NCI-H2227 treated with DMSO at 0.1 percent for 48 hours (cell line): ENCODE results near the gene MTMR4.
"Not testable (repeated sequence)": the region's sequence is repeated elsewhere in the genome, so short reads cannot be mapped to it uniquely, and the experiment has no call there.

Experiments used
- DNase-seq: peaks from one replicate; lab custom pipeline; 2025; lab: John Stamatoyannopoulos, UW

The MTMR4 gene

DNA sequence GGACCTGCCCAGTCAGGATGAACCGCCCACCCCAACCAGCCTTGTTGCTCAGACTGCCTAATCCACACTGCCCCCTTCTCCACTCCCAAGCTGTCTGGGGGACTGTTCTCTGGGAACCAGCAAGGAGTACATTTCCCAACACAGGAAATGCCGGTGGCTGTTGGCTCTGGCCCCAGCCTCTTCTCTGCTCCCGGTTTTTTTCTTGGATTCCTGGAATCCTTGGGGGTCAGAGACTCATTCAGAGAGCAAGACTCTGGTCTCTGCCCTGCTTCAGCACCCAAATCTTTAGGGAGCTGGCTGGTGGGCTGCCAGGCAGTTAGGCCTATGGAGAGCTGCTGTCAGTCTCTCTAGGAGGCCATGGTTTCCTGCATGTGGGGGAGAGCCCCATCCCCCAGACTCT lies 10.8 kb upstream of the MTMR4 start:
- DNase-seq: no peak

DNA sequence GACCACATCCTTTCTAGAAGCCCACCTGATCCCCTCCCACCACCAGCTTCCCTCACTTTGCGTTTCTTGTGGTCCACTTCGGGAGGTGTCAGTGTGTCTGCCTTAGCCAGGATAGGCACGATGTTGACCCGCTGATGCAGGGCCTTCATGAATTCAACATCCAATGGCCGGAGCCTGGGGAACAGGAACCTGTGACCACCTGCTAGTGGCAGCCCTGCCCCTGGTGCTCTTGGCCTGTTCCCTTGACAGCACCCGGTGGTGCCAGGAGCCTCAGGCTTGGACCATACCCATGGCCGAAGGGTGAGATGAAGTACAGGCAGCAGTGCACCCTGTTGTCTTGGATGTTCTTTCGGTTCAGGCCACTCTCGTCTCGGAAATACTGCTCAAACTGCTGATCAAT lies 7.2 kb upstream of the MTMR4 start:
- no peak for DNase-seq

DNA sequence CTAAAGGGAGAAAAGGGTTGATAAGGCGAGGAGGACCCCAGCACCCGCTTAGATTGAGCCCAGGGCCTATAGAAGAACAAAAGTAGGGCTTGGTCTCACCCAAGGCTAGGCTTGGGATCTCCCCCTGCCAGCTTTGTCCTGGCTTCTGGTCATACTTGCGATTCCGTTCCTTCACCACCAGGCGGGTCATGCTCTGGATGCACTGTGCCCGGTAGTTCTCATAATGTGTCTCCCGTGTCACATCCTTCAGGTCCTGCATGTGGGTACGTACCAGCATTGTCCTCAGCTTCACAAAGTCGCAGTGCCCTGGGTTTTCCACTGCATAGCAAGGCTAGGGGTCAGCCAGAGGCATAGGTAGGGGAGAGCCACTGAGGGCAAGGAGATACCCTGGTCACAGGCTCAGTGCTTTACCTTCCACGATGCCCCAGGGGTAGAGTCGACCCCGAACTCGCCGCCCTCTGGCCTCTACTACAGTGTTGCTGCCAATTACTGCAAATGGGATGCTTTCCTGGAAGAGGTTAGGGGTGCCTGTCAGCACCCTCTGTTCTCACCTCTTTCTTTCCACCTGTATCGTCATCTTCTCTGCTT lies 6.5 kb upstream of the MTMR4 start:
- DNase-seq: no peak

DNA sequence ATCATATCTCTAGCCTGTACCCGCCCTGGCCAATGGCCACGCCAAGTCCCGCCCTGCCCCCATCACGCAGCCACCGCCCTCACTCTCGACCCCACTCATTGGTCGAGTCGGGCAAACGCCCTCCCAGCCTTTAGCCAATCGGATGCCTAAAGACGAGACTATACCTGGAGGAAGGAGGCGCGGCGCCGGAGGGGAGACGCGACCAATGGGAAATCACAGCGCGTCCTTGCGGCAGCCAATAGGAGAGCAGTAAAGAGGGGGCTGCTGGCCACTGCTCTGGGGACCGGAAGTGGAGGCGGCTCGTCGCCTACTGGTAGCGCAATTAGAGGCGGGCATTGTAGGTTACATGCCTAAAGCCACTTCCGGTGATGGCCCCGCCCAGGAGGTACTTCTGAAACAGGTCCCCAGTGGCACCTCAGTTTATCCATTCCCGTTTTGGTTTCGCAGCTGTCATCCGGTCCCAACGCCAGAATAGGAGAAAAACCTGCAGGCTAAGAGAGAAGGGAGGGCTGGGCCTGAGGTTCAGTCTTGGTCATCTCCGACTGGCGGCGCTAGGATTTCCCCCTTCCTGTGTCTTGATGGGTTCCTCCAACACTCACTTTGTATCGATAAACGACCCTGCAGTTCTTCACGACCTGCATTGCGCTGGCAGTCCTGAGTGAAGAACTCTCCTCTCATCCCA lies 3.6 kb upstream of the MTMR4 start:
- peak; percentile 100 for DNase-seq

DNA sequence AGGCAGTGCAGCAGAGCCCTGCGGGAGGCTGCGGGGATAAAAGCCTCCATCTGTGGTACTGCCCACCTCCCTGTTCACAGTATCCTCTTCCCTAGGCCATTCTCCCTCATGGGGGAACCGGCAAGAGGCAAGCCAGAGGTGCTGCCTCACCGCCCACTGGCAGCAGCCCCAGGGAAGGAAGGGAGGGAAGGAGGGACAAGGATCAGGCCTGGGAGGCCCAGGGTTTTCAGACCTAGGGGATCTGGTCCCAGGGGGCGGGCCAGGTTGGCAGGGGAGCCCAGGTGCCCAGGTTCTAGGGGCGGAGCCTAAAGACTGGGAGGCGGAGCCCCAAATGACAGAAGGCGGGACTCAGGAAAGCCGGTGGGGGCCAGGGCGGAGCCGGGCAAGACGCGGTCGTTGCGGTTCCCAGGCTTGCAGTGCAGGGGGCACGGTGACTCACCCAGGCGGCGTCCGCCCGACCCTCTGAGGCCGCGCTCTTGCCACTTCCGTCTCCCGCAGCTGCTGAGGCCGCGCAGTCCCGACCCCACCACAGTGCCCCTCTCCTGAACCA lies 3.0 kb upstream of the MTMR4 start:
- DNase-seq: no peak

DNA sequence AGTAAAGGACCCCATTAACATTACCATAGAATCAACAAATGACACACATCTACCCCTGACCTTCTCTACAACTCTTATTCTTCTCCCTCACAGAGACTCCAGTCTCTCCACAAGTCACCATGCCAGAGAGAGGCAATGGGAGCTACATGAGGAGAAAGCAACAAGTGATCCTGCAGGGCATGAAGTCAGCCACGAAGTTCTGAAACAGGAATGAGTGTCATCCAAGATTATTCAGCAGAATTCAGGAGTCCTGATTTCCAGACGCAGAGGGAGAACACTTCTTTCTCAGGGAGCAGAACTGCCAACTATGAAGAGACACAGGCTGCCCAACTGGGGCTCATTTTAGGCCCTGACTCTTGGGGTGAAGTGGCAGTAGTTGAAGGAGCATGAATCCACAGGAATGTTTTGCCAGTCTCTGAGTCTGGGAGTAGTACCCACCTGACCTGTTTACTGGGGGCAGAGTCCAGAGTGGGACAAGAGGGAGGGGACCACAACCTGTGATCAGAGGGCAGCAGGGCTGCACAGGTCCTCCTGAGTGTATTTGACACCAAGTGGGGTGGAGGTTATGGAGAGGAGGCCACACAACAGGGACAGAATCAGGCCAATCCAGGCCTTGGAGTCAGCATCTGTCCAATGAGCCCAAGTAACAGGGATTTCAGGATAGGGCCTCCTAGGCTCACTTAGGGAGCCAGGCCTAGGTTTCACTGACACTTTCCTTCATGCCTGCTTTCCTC lies 2.4 kb upstream of the MTMR4 start:
- no peak for DNase-seq

DNA sequence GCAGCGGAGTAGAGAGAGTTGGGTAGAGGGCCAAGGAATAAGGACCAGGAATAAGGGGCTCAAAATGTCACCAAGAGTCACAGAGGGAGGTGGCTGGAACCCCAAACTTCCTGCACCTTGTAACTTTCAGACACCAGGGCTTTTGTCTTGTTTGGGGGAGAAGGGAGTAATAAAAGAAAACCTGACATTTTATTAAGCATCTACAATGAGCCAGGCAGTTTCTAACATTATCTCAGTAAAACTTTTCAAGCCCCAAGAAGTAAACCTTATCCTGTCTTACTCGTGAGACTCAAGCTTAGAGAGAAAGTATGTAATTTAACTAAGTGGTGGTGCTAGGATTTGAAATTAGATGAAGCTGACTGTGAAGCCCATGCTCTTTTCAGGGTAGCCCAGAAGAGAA lies 848 bp upstream of the MTMR4 start:
- DNase-seq: no peak

DNA sequence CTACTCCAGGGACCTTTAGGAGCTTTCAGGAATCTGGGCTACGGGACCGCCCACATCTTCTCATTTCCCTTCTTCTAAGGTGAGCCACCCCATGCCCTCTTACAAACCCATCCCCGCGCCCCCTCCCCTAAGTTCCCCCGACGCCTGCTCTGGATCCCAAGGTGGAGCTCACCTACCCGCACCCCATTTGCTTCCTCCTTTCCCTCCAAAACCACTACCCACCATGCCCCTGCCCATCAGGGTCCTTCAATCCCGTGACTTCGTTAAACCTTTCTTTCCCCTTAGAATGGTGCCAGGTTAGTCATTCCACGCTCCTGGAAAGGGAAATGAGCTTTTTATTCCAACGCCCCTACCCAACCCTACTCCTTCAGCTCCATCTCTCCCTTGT lies 326 bp upstream of the MTMR4 start:
- no peak for DNase-seq

DNA sequence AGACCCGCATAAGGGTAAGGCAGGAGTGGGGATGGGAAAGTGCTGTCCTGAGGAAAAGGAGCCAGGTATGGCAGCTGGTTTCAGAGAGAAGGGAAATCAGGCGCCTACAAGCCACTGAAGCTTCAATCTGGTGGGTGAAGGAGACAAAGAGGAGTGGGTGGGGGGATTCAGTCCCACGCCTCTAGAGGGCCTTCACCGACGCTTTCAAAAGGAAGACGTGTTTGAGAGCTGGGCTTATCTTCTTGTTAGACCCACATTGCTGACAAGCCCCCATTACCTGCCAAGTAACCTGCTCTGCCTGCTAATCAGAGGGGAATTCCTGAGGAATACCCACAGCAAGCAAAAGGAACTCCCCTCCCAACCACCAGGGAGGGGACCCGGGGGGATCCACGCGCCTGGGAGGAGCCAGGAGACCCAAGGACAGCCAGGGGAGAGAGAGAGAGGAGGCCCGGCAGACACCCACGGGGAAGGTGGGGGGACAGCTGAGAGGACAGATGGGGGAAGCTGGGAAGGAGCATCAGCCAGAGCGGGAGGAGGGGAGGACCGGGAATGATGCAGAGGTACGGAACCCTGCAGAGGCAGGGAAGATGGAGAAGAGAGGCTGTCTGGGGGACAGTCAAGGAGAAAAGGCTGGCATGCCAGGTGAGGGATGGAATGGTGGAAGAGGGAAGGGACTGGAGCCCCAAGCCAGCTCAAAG lies 1.0 kb downstream of the MTMR4 start:
- no peak for DNase-seq

DNA sequence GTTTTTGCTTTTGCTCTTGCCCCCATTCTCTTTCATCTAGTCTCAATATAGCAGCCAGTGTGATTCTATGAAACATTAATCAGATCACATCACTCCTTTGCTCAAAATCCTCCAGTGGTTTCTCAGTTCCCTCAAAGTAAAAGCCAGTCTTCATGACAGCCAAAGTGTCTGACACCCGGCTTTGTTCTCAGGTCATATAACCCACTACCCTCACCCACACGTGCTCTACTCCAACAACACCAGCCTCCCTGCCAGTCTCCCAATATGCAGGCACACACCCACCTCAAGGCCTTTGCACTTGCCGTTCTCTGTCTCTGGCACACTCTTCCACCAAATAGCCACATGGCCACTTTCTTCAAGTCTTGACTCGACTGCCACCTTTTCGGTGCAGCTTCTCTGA lies 4.4 kb downstream of the MTMR4 start:
- DNase-seq: no peak

DNA sequence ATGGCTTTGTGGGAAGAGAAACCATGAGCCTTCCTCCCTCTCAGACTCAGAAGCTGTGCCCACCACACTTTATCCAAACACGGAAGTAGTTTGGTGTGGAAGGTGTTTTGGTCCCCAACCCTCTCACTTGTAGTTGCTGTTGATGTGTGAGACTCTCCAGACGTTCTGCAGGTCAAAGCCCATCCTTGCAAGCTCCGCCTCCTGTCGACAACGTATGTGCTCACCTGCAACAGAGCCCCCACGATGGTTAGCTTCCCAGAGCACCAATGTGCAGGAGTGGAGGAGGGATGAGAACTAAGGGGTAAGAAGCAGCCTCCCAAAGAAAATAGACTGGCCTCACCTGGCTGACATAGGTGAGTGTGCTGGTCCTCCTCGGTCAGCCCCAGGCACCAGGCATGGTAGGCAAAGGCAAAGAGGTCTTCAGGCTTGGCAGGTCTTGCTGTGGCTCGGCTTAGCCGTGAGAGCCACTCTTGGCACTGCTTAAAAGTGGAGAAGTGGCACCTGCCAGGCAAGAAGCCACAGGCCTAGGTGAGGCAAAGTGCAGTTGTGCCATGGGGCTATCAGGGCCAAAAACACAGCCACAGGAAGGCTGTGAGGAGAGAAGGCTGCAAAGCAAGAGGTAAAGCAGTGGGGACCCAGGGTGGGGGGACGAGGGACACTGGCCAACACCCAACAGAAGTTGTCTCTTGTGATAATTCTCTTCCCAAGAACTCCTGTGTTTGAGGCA lies 5.9 kb downstream of the MTMR4 start:
- no peak for DNase-seq

DNA sequence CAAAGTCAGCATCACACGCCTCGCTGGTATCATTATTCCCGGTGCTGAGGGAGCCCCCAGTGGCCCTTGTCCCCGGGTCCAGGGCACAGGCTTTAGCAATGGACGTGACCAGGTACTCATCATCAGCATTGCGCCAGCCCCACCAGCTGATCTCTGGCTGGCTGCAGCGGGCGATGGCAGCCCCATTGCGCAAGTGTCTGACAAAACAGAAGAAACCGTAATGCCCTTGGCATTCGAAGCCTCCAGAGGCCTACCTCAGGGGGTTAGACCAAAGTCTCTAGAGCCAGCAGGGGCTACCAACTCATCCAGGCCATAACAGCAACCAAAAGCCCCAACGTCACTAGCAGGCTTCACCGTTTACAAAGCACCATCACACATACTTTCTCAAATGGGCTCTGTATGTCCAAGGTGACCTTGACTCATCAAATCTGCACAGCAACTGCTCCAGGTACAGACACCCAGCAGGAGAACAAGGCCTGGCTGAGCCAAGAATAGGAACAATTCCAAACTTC lies 7.3 kb downstream of the MTMR4 start:
- no peak for DNase-seq

DNA sequence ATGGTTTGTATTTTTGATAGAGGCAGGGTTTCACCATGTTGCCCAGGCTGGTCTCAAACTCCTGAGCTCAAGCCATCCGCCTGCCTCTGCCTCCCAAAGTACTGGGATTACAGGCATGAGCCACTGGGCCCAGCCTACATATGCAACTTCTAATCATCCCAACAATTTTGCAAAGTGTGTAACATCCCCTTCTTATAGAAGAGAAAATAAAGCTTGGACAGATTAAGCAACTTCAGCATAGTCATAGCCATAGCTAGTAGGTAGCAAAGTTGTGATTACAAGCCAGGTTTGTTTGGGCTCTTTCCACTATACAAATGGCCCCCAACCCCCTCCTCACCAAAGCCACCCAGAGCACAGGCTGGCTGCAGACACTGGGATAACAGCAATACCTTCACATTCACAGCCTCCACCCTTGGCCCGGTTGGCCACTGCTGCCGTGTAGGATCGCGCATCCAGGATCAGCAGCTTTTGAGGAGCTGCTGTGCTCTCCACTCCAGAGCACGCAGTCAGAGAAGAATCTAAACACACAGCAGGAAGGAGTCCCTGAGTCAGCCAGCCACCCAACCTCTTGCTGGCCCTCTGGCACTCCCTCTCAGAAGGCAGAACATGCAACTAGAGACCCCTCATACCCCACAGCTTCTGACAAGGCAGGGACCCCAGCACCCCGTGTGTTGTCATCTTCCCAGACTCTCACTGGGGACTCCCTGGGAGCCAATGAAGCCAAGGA lies 7.9 kb downstream of the MTMR4 start:
- no peak for DNase-seq

DNA sequence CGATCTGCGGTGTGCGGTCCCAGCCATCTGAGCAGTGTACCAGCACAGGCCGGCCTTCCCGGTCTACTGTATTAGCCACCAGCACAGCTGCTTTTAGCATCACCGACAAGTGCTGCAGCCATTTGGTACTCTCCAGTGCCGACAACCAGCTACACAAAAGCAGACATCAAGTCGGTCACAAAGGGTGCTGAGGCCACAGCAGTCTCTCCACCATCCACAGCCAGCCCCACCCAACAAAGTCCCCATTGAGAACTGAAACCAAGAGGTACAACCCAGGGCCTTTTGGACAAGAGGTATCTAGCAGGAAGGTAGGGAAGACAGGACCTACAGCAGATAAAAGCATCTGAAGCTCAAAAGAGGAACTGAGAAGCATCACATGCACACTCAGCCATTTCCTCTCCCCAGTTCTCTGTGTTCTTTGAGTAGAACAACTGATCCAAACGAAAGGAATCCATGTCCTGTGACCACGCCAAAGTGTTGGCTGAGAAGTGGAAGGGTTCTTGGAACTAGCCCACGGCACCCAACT lies 9.5 kb downstream of the MTMR4 start:
- DNase-seq: no peak

DNA sequence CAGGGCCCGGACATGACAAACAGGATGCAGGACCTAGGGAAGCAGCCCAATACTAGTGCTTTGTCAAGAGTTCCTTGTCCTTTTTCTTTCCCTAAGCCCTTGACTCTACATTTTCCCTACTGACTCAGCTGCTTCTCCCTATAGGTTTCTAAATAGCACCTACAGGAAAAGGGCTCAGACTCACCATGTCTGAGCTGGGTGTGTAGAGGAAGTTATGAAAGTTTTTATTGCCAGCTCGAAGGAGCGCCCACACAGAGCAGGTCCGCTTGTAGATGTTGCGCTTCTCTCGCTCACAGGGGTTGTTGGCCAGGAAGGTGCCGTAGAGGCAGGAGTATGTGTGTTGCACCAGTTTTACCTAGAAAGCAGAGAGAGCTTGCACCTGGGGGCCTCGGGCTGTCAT lies 10.6 kb downstream of the MTMR4 start:
- DNase-seq: no peak

DNA sequence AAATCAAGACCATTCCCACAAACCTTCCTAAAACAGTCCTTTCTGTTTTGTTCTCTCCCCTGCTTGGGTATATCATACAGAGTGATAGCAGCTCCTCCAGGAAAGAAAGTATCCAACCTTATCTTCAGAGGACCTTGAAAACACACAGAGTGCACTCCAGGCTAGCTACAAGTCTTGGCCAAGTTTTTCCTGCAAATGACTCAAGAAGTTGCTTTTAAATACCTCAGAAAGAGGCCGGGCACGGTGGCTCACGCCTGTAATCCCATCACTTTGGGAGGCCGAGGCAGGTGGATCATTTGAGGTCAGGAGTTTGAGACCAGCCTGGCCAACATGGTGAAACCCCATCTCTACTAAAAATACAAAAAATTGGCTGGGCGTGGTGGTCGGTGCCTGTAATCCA lies 11.3 kb downstream of the MTMR4 start:
- DNase-seq: not testable (repeated sequence)

DNA sequence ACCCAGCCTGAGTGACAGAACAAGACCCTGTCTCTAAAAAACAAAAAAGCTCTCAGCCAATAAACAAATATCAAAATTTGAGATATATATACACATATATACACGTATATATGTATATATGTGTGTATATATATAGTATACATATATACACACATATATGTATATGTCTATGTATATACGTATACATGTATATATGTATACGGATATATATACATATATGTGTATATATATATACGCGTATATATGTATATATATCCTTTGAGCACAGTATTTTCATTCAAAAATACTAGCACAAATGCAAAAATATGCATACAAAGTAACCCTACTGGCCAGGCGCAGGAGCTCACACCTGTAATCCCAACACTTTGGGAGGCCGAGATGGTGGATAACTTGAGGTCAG lies 13.0 kb downstream of the MTMR4 start:
- DNase-seq: no peak

DNA sequence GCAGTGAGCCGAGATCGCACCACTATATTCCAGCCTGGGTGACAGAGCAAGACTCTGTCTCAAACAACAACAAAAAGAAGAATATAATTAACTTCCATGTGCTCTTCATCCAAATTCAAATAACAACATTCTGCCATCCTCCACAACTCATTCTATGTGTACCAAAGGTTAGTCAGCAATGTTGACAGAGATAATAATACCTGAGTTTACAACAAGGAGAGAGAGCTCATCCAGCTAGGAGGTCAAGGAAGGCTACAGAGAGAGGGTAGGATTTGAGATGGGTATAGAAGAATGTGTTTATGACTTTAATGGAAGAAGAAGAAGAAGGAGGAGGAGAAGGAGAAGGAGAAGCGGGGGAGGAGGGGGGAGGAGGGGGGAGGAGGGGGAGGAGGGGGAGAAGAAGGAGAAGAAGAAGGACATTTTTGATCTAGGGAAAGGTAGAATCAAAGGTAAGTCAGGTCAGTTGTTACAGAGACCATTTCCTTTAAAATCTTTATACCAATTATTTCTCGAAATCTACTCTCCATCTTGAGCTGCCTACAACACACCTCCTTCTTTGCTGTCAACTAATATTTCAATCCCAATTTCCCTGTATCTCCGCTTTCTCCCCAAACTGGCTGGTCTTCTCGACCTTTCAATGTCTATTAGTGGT lies 16.1 kb downstream of the MTMR4 start:
- no peak for DNase-seq

DNA sequence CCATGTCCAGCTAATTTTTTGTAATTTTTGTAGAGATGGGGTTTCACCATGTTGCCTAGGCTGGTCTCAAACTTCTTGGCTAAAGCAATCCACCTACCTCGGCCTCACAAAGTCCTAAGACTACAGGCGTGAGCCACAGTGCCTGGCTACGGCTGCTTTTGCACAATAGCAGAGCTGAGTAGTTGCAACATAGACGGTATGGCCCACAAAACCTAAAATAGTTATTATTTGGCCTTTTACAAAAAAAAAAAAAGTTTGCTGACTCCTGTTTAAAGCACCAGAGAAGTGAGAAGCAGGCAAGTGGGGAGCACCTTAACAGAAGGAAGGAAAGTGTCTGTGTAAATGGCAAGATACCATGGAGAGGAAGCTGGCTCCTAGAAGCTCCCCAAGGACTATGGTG lies 20.9 kb downstream of the MTMR4 start:
- DNase-seq: no peak
